C4-2B (cell line): Measurements from ENCODE around the gene SELENOM.
"Not testable (repeated sequence)": the region's sequence is repeated elsewhere in the genome, so short reads cannot be mapped to it uniquely, and the experiment has no call there.

Experiments used
- H3K27ac ChIP-seq: fragments of 450-650 bp; 2 replicates; pipeline ENCODE4 v1.5.1; 2017
- ZFX ChIP-seq: fragments of 450-650 bp; IDR thresholded peaks from 2 replicates; pipeline ENCODE4 v1.6.1; 2017
- TF ChIP-seq, protein P1 (sequence below): fragments of 450-650 bp; conservative IDR thresholded peaks from 2 replicates; pipeline ENCODE4 v1.5.1; 2017; ENCODE audit warnings: mild to moderate bottlenecking

Gene SELENOM

GRCh38 chr22:31121403-31121802 lies 14.0 kb upstream of the SELENOM start:
- H3K27ac ChIP-seq, result peak overlapping the region; percentile 80
- TF ChIP-seq ZFX, result no peak
- TF ChIP-seq, protein P1, sequence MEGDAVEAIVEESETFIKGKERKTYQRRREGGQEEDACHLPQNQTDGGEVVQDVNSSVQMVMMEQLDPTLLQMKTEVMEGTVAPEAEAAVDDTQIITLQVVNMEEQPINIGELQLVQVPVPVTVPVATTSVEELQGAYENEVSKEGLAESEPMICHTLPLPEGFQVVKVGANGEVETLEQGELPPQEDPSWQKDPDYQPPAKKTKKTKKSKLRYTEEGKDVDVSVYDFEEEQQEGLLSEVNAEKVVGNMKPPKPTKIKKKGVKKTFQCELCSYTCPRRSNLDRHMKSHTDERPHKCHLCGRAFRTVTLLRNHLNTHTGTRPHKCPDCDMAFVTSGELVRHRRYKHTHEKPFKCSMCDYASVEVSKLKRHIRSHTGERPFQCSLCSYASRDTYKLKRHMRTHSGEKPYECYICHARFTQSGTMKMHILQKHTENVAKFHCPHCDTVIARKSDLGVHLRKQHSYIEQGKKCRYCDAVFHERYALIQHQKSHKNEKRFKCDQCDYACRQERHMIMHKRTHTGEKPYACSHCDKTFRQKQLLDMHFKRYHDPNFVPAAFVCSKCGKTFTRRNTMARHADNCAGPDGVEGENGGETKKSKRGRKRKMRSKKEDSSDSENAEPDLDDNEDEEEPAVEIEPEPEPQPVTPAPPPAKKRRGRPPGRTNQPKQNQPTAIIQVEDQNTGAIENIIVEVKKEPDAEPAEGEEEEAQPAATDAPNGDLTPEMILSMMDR, result no peak

GRCh38 chr22:31120642-31121041 lies 13.3 kb upstream of the SELENOM start:
- no peak overlapping the region for H3K27ac ChIP-seq
- TF ChIP-seq, protein P1, result no peak
- no peak for TF ChIP-seq ZFX

DNA sequence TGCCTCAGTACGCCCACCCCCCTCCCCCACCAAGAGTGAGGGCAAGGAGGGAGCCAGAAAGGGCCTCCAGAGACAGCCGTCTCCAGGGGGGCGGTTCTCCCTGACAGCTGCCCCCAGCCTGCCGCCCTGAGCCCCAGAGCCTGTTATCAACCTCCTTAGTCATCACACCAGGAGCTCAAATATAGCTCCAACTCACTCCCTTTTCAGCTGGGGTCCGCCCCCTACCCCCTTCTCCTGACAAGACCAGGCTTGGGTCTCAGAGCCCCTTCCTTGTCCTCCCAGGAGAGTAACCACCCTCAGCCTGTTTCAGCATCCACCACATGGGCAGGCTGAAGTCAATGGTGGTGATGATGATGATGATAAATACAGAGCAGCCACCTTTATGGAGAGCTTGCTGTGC lies 12.9 kb upstream of the SELENOM start:
- no peak overlapping the region for H3K27ac ChIP-seq
- no peak for TF ChIP-seq ZFX
- TF ChIP-seq, protein P1, result no peak

DNA sequence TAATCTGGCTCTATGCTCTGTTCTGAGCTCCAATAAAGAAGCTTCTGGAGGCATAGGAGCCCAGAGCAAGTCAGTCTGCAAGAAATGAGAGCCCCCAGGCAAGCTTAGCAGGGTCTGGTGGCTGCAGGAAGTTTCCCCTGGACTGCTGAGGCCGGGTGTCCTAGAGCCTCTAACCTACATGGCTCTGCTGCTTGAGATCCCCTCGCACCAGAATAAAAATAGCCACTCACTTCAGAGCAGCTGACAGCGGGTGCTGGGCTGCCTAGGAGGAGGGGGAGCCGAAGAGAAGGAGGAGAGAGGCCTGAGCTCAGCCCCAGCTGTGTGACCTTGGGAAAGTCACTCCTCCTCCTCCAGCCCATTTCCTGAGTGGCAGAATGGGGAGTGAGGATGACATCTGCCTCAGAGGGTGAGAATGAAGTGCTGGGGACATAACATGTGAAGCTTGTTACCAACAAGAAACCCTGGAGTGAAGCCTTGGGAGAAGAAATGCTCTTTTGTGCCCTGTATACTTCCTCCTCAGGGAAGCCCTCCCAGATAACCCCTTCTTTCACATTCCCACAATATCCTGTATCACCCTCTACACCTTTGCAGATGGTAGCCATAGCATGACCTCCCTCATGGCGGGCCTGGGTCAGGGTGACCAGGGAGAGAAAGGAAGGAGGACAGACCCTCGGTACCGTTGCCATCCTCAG lies 11.8 kb upstream of the SELENOM start:
- TF ChIP-seq, protein P1, result no peak
- TF ChIP-seq ZFX, result no peak
- H3K27ac ChIP-seq, result no peak overlapping the region

GRCh38 chr22:31118046-31118820 lies 10.9 kb upstream of the SELENOM start:
- no peak for TF ChIP-seq ZFX
- TF ChIP-seq, protein P1, result no peak
- no peak overlapping the region for H3K27ac ChIP-seq

DNA sequence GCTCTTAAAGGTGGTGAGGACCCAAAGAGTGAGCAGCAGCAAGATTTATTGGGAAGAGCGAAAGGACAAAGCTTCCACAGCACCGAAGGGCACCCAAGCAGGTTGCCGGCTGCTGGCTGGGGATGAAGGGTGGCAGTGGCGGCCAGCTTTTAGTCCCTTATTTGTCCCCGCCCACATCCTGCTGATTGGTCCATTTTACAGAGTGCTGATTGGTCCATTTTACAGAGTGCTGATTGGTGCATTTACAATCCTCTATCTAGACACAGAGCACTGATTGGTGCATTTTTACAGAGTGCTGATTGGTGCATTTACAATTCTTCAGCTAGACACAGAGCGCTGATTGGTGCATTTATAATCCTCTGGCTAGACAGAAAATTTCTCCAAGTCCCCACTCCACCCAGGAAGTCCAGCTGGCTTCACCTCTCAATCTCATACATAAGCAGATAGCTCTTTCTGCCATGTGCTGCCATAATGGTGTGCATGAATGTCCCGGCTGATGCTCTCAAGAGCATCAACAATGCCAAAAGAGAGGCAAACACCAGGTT lies 5.3 kb upstream of the SELENOM start:
- H3K27ac ChIP-seq, result not testable (repeated sequence)

- TF ChIP-seq, protein P1, result peak; percentile 80
- TF ChIP-seq ZFX, result no peak
- peak overlapping the region; percentile 45 for H3K27ac ChIP-seq
Measured at GRCh38 chr22:31107894-31108218, 488 bp upstream of the SELENOM start.
